Measurements from ENCODE around the gene FRMD6.

Gene FRMD6

GRCh38 chr14:51682411-51682810, 30.7 kb downstream of the FRMD6 start:
- Histone ChIP-seq H2AFZ (ENCODE audit: low read length, unreplicated experiment) (no peak overlapping the region), H3K4me3 (ENCODE audit: low read depth, low read length) (no peak overlapping the region), H3K27ac (ENCODE audit: low read depth, low read length) (peak overlapping the region; percentile 14), H3K27me3 (ENCODE audit: insufficient read depth, low read length) (no peaks in the 10 kb centered on the region), H3K36me3 (ENCODE audit: insufficient read depth, low read length) (peaks cover 7% of the 10 kb centered on the region; the same call in 1 of the 2 replicates), H3K79me2 (ENCODE audit: control insufficient read depth, insufficient read depth, low read length, unreplicated experiment) (peaks cover 96% of the 10 kb centered on the region), H3K4me1 (ENCODE audit: control insufficient read depth, insufficient read depth, low read length, unreplicated experiment) (peaks cover 58% of the 10 kb centered on the region)

GRCh38 chr14:51684760-51685159, 33.0 kb downstream of the FRMD6 start:
- H2AFZ ChIP-seq (ENCODE audit: low read length, unreplicated experiment): no peak overlapping the region
- H3K4me1 ChIP-seq (ENCODE audit: control insufficient read depth, insufficient read depth, low read length, unreplicated experiment): peaks cover 51% of the 10 kb centered on the region
- H3K27me3 ChIP-seq (ENCODE audit: insufficient read depth, low read length): no peaks in the 10 kb centered on the region
- peaks cover 97% of the 10 kb centered on the region for H3K79me2 ChIP-seq (ENCODE audit: control insufficient read depth, insufficient read depth, low read length, unreplicated experiment)
- peaks cover 12% of the 10 kb centered on the region for H3K36me3 ChIP-seq (ENCODE audit: insufficient read depth, low read length)
- no peak overlapping the region for H3K27ac ChIP-seq (ENCODE audit: low read depth, low read length)
- no peak overlapping the region for H3K4me3 ChIP-seq (ENCODE audit: low read depth, low read length)

GRCh38 chr14:51691176-51691575, 39.5 kb downstream of the FRMD6 start:
- H3K27me3 ChIP-seq (ENCODE audit: insufficient read depth, low read length): no peaks in the 10 kb centered on the region
- peaks cover 29% of the 10 kb centered on the region for H3K4me1 ChIP-seq (ENCODE audit: control insufficient read depth, insufficient read depth, low read length, unreplicated experiment)
- H2AFZ ChIP-seq (ENCODE audit: low read length, unreplicated experiment): no peak overlapping the region
- H3K4me3 ChIP-seq (ENCODE audit: low read depth, low read length): no peak overlapping the region
- H3K27ac ChIP-seq (ENCODE audit: low read depth, low read length): peak overlapping the region; percentile 52
- H3K79me2 ChIP-seq (ENCODE audit: control insufficient read depth, insufficient read depth, low read length, unreplicated experiment): peaks cover 83% of the 10 kb centered on the region
- peaks cover 38% of the 10 kb centered on the region for H3K36me3 ChIP-seq (ENCODE audit: insufficient read depth, low read length)

GRCh38 chr14:51692646-51693045, 40.9 kb downstream of the FRMD6 start:
- peaks cover 38% of the 10 kb centered on the region for H3K36me3 ChIP-seq (ENCODE audit: insufficient read depth, low read length)
- H2AFZ ChIP-seq (ENCODE audit: low read length, unreplicated experiment): no peak overlapping the region
- no peaks in the 10 kb centered on the region for H3K27me3 ChIP-seq (ENCODE audit: insufficient read depth, low read length)
- no peak overlapping the region for H3K4me3 ChIP-seq (ENCODE audit: low read depth, low read length)
- peaks cover 74% of the 10 kb centered on the region for H3K79me2 ChIP-seq (ENCODE audit: control insufficient read depth, insufficient read depth, low read length, unreplicated experiment)
- H3K27ac ChIP-seq (ENCODE audit: low read depth, low read length): no peak overlapping the region
- peaks cover 27% of the 10 kb centered on the region for H3K4me1 ChIP-seq (ENCODE audit: control insufficient read depth, insufficient read depth, low read length, unreplicated experiment)

GRCh38 chr14:51697848-51698247, 46.1 kb downstream of the FRMD6 start:
- peaks cover 39% of the 10 kb centered on the region for H3K36me3 ChIP-seq (ENCODE audit: insufficient read depth, low read length)
- peaks cover 20% of the 10 kb centered on the region for H3K4me1 ChIP-seq (ENCODE audit: control insufficient read depth, insufficient read depth, low read length, unreplicated experiment)
- H3K4me3 ChIP-seq (ENCODE audit: low read depth, low read length): no peak overlapping the region
- no peaks in the 10 kb centered on the region for H3K27me3 ChIP-seq (ENCODE audit: insufficient read depth, low read length)
- H3K27ac ChIP-seq (ENCODE audit: low read depth, low read length): no peak overlapping the region
- no peak overlapping the region for H2AFZ ChIP-seq (ENCODE audit: low read length, unreplicated experiment)
- H3K79me2 ChIP-seq (ENCODE audit: control insufficient read depth, insufficient read depth, low read length, unreplicated experiment): peaks cover 54% of the 10 kb centered on the region

- peaks cover 36% of the 10 kb centered on the region for H3K79me2 ChIP-seq (ENCODE audit: control insufficient read depth, insufficient read depth, low read length, unreplicated experiment)
- peaks cover 49% of the 10 kb centered on the region for H3K36me3 ChIP-seq (ENCODE audit: insufficient read depth, low read length)
- no peak overlapping the region for H2AFZ ChIP-seq (ENCODE audit: low read length, unreplicated experiment)
- H3K27ac ChIP-seq (ENCODE audit: low read depth, low read length): no peak overlapping the region
- H3K4me1 ChIP-seq (ENCODE audit: control insufficient read depth, insufficient read depth, low read length, unreplicated experiment): peaks cover 16% of the 10 kb centered on the region
- no peaks in the 10 kb centered on the region for H3K27me3 ChIP-seq (ENCODE audit: insufficient read depth, low read length)
- no peak overlapping the region for H3K4me3 ChIP-seq (ENCODE audit: low read depth, low read length)
Measured at GRCh38 chr14:51701951-51702350, 50.2 kb downstream of the FRMD6 start.

- H3K36me3 ChIP-seq (ENCODE audit: insufficient read depth, low read length): peaks cover 64% of the 10 kb centered on the region
- peaks cover 25% of the 10 kb centered on the region for H3K79me2 ChIP-seq (ENCODE audit: control insufficient read depth, insufficient read depth, low read length, unreplicated experiment)
- H3K27me3 ChIP-seq (ENCODE audit: insufficient read depth, low read length): no peaks in the 10 kb centered on the region
- no peak overlapping the region for H3K4me3 ChIP-seq (ENCODE audit: low read depth, low read length)
- H3K4me1 ChIP-seq (ENCODE audit: control insufficient read depth, insufficient read depth, low read length, unreplicated experiment): peaks cover 16% of the 10 kb centered on the region
- H3K27ac ChIP-seq (ENCODE audit: low read depth, low read length): no peak overlapping the region
- no peak overlapping the region for H2AFZ ChIP-seq (ENCODE audit: low read length, unreplicated experiment)
Measured at GRCh38 chr14:51703787-51704186, 52.1 kb downstream of the FRMD6 start.

- no peak overlapping the region for H3K4me3 ChIP-seq (ENCODE audit: low read depth, low read length)
- no peak overlapping the region for H2AFZ ChIP-seq (ENCODE audit: low read length, unreplicated experiment)
- H3K27ac ChIP-seq (ENCODE audit: low read depth, low read length): no peak overlapping the region
- H3K27me3 ChIP-seq (ENCODE audit: insufficient read depth, low read length): no peaks in the 10 kb centered on the region
- H3K79me2 ChIP-seq (ENCODE audit: control insufficient read depth, insufficient read depth, low read length, unreplicated experiment): peaks cover 18% of the 10 kb centered on the region
- peaks cover 63% of the 10 kb centered on the region for H3K36me3 ChIP-seq (ENCODE audit: insufficient read depth, low read length)
- peaks cover 9% of the 10 kb centered on the region for H3K4me1 ChIP-seq (ENCODE audit: control insufficient read depth, insufficient read depth, low read length, unreplicated experiment)
Measured at GRCh38 chr14:51704545-51704944, 52.8 kb downstream of the FRMD6 start.

GRCh38 chr14:51707327-51707726, 55.6 kb downstream of the FRMD6 start:
- peaks cover 10% of the 10 kb centered on the region for H3K79me2 ChIP-seq (ENCODE audit: control insufficient read depth, insufficient read depth, low read length, unreplicated experiment)
- H3K36me3 ChIP-seq (ENCODE audit: insufficient read depth, low read length): peaks cover 65% of the 10 kb centered on the region
- H3K27me3 ChIP-seq (ENCODE audit: insufficient read depth, low read length): no peaks in the 10 kb centered on the region
- no peak overlapping the region for H3K4me3 ChIP-seq (ENCODE audit: low read depth, low read length)
- H3K4me1 ChIP-seq (ENCODE audit: control insufficient read depth, insufficient read depth, low read length, unreplicated experiment): peaks cover 5% of the 10 kb centered on the region
- H3K27ac ChIP-seq (ENCODE audit: low read depth, low read length): no peak overlapping the region
- no peak overlapping the region for H2AFZ ChIP-seq (ENCODE audit: low read length, unreplicated experiment)

GRCh38 chr14:51711505-51711904, 59.8 kb downstream of the FRMD6 start:
- Histone ChIP-seq H2AFZ (ENCODE audit: low read length, unreplicated experiment) (no peak overlapping the region), H3K4me1 (ENCODE audit: control insufficient read depth, insufficient read depth, low read length, unreplicated experiment) (peaks cover 7% of the 10 kb centered on the region), H3K27ac (ENCODE audit: low read depth, low read length) (no peak overlapping the region), H3K79me2 (ENCODE audit: control insufficient read depth, insufficient read depth, low read length, unreplicated experiment) (peaks cover 3% of the 10 kb centered on the region), H3K36me3 (ENCODE audit: insufficient read depth, low read length) (peaks cover 52% of the 10 kb centered on the region), H3K4me3 (ENCODE audit: low read depth, low read length) (no peak overlapping the region), H3K27me3 (ENCODE audit: insufficient read depth, low read length) (no peaks in the 10 kb centered on the region)

GRCh38 chr14:51715250-51715649, 63.5 kb downstream of the FRMD6 start:
- H3K79me2 ChIP-seq (ENCODE audit: control insufficient read depth, insufficient read depth, low read length, unreplicated experiment): peaks cover 9% of the 10 kb centered on the region
- peaks cover 7% of the 10 kb centered on the region for H3K4me1 ChIP-seq (ENCODE audit: control insufficient read depth, insufficient read depth, low read length, unreplicated experiment)
- peaks cover 55% of the 10 kb centered on the region for H3K36me3 ChIP-seq (ENCODE audit: insufficient read depth, low read length)
- no peak overlapping the region for H2AFZ ChIP-seq (ENCODE audit: low read length, unreplicated experiment)
- H3K4me3 ChIP-seq (ENCODE audit: low read depth, low read length): no peak overlapping the region
- H3K27ac ChIP-seq (ENCODE audit: low read depth, low read length): no peak overlapping the region
- no peaks in the 10 kb centered on the region for H3K27me3 ChIP-seq (ENCODE audit: insufficient read depth, low read length)
